Measurements from ENCODE around the gene PPEF1.

PPEF1 gene

DNA sequence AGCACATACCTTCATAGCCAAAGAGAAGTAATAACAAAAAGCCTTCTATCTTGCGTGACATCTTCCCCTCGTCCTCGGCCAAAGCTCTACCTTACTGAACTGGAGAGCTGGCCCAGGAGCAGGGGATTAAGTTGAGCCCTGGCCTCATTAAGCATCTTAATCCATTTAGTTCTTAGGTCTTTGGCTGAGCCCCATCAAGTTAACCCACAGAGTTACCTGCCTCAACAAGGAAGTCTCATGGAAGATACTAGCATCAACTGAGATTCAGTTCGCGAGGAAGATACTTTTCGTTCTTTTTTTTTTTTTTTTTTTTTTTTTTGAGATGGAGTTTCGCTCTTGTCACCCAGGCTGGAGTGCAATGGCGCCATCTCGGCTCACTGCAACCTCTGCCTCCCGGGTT is 35.4 kb upstream of the PPEF1 start, which contains the start of gene RS1:
Gene RS1, minus strand, starts transcription at position 101 of the 400 bp plus-strand sequence. Its CDS starts 40 bp downstream, at position 61.
- TF ChIP-seq, protein P1, sequence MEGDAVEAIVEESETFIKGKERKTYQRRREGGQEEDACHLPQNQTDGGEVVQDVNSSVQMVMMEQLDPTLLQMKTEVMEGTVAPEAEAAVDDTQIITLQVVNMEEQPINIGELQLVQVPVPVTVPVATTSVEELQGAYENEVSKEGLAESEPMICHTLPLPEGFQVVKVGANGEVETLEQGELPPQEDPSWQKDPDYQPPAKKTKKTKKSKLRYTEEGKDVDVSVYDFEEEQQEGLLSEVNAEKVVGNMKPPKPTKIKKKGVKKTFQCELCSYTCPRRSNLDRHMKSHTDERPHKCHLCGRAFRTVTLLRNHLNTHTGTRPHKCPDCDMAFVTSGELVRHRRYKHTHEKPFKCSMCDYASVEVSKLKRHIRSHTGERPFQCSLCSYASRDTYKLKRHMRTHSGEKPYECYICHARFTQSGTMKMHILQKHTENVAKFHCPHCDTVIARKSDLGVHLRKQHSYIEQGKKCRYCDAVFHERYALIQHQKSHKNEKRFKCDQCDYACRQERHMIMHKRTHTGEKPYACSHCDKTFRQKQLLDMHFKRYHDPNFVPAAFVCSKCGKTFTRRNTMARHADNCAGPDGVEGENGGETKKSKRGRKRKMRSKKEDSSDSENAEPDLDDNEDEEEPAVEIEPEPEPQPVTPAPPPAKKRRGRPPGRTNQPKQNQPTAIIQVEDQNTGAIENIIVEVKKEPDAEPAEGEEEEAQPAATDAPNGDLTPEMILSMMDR (IDR thresholded peaks at IDR 0.05; ENCODE audit: low read depth, low read length, missing control alignments) = no peak
- H3K27me3 ChIP-seq (replicated peaks) = no peaks in the 10 kb centered on the region
- no peaks in the 10 kb centered on the region for H3K36me3 ChIP-seq (replicated peaks)
- H3K4me3 ChIP-seq (ENCODE audit: low read depth, low read length) = no peak within 1 kb of the TSS
- no peak within 1 kb of the TSS for H3K27ac ChIP-seq
- DNase-seq = no peak
- in situ Hi-C loops (cut with HindIII; ENCODE audit: low pct_ligation_motif_present, low sequenced_read_pairs) = no loop called here

DNA sequence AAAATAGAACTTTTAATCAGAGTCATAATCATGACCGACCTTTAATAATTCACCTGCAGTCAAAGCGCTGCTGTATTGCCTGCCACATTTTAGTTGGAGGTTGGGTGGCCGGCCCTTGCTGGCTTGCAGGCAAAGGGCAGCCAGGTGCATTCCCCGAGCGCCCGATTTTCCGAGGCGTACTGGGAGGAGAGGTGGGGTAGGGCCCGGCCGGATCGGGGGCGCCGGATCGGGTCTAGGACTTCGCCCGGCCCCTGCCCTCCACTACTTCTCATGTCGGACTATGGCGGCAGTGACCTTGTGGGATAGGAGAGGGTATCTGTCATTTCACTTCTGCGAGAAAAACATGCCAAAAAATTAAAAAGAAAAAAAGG is 33.0 kb upstream of the PPEF1 start:
- in situ Hi-C loops (cut with HindIII; ENCODE audit: low pct_ligation_motif_present, low sequenced_read_pairs) = no loop called here
- DNase-seq = no peak
- Histone ChIP-seq H3K4me3 (ENCODE audit: low read depth, low read length) (peak overlapping the region; percentile 61), H3K27me3 (replicated peaks) (no peaks in the 10 kb centered on the region), H3K27ac (no peak overlapping the region), H3K36me3 (replicated peaks) (no peaks in the 10 kb centered on the region)
- TF ChIP-seq, protein P1 (IDR thresholded peaks at IDR 0.05; ENCODE audit: low read depth, low read length, missing control alignments) = no peak

DNA sequence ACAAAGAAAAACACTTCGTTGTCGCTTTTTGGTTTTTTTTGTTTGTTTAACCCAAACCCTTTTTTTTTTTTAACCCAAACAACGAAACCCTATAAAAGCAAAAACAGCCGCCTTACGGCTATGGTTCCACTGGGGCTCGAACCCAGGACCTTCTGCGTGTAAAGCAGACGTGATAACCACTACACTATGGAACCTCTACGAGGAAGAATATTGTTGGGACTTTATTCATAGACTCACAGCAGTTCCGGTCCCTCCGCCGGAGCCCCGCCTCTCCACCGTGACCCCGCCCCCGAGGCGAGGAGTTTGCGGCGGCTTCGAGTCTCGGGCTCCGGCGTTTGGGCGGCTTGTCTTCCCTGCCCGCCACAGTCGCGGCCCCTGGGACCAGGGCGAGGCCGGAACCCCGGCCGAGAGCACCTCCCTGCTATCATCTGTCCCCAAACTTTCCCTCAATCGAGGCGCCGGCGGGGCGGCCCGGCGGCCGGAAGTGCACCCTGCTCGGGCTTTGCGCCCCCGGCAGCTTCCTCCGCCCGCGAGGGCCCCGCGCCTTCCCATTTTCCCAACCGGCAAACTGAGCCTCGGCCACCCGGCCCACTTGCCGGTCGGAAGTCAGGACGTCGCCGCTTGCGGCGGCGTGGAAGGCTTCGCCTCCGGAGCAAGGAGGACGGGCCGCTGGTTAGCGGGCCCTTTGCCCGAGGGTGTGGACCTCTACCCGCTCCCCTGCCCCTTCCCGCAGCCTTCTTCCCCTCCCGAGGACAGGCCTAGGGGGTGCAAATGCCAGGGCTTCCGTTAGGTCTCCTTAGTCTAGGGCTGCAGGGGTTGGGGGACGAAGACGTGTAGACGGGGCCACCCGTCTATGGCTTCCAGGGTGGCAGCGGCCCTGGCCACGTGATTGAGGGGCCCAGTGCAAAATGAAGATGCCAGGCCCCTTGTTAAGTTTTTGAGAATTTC is 32.4 kb upstream of the PPEF1 start:
- peak overlapping the region; percentile 66 for H3K27ac ChIP-seq
- peak overlapping the region; percentile 61 for H3K4me3 ChIP-seq (ENCODE audit: low read depth, low read length)
- TF ChIP-seq, protein P1 (IDR thresholded peaks at IDR 0.05; ENCODE audit: low read depth, low read length, missing control alignments) = no peak
- H3K36me3 ChIP-seq (replicated peaks) = no peaks in the 10 kb centered on the region
- peak; percentile 46 for DNase-seq
- no peaks in the 10 kb centered on the region for H3K27me3 ChIP-seq (replicated peaks)
- in situ Hi-C loops (cut with HindIII; ENCODE audit: low pct_ligation_motif_present, low sequenced_read_pairs) = no loop called here

DNA sequence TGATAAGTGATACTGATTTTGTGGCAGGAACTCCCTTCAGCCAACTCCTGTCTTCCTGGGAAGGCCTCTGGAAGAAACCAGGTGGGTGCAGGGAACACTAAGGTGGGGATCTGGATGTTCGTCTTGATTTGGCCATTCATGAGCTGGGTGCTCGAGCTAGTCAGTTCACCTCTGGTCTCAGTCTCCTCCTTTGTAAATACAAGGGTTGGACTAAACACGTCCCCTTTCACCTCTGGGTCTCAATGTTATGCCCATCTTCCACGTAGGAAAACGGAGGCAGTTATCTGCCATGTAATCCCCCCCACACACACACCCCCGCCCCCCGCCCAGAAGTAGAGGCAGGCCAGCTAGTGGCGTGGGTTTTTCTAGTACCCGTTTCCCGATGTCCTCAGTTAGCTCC is 31.4 kb upstream of the PPEF1 start:
- DNase-seq = no peak
- no peak overlapping the region for H3K4me3 ChIP-seq (ENCODE audit: low read depth, low read length)
- H3K27me3 ChIP-seq (replicated peaks) = no peaks in the 10 kb centered on the region
- in situ Hi-C loops (cut with HindIII; ENCODE audit: low pct_ligation_motif_present, low sequenced_read_pairs) = no loop called here
- no peaks in the 10 kb centered on the region for H3K36me3 ChIP-seq (replicated peaks)
- no peak overlapping the region for H3K27ac ChIP-seq
- TF ChIP-seq, protein P1 (IDR thresholded peaks at IDR 0.05; ENCODE audit: low read depth, low read length, missing control alignments) = no peak

DNA sequence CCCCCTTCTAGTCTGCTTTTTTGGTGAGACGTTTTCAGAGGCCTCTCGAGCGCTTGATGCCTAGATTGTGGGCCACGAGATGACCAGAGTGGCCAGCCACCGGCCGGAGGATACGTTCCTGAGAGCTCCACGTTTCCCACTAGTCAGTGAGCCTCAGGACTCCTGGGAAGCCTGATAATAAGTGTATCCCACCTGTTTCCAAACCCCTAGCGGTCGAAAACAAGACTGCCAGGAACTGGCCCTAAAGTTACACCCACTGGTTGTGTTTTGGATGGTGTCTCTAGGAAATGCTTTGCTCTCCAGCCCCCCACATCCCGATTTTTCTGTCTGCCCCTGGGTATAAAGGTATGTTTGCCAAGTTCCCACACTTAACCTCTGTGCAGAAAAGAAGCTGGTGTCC is 31.0 kb upstream of the PPEF1 start:
- TF ChIP-seq, protein P1 (IDR thresholded peaks at IDR 0.05; ENCODE audit: low read depth, low read length, missing control alignments) = peak; percentile 53
- no peak for DNase-seq
- Histone ChIP-seq H3K4me3 (ENCODE audit: low read depth, low read length) (no peak overlapping the region), H3K27ac (no peak overlapping the region), H3K27me3 (replicated peaks) (no peaks in the 10 kb centered on the region), H3K36me3 (replicated peaks) (no peaks in the 10 kb centered on the region)
- in situ Hi-C loops (cut with HindIII; ENCODE audit: low pct_ligation_motif_present, low sequenced_read_pairs) = no loop called here

Data from brain microvascular endothelial cell (primary cell).